Subcutaneous adipose tissue (tissue), 4 donors: ENCODE measurements around the gene VWF. TPM values are rescaled to one million over a fixed set of nuclear protein-coding genes. Genes with fewer than 3 reads are reported as not detected.

Source experiments
- CTCF ChIP-seq: fragments of 450-650 bp; IDR thresholded peaks from one replicate; pipeline ENCODE4 v1.5.1; 2016; ENCODE audit warnings: low read depth, mild to moderate bottlenecking, control low read depth, antibody characterized with exemption, moderate library complexity
- total RNA-seq, 4 donors: library from RNA; depleted of rRNA; stranded (reverse); fragments of >200 nt; gene quantifications; one replicate each; pipeline ENCODE4 v1.1.0, GENCODE V29; 2016

The VWF gene
- total RNA-seq, 4 donors from 2014 or later: 132 to 853 (median 240) TPM

GRCh38 chr12:6065131-6065862 lies 59.2 kb downstream of the VWF start:
- no peak for TF ChIP-seq CTCF

DNA sequence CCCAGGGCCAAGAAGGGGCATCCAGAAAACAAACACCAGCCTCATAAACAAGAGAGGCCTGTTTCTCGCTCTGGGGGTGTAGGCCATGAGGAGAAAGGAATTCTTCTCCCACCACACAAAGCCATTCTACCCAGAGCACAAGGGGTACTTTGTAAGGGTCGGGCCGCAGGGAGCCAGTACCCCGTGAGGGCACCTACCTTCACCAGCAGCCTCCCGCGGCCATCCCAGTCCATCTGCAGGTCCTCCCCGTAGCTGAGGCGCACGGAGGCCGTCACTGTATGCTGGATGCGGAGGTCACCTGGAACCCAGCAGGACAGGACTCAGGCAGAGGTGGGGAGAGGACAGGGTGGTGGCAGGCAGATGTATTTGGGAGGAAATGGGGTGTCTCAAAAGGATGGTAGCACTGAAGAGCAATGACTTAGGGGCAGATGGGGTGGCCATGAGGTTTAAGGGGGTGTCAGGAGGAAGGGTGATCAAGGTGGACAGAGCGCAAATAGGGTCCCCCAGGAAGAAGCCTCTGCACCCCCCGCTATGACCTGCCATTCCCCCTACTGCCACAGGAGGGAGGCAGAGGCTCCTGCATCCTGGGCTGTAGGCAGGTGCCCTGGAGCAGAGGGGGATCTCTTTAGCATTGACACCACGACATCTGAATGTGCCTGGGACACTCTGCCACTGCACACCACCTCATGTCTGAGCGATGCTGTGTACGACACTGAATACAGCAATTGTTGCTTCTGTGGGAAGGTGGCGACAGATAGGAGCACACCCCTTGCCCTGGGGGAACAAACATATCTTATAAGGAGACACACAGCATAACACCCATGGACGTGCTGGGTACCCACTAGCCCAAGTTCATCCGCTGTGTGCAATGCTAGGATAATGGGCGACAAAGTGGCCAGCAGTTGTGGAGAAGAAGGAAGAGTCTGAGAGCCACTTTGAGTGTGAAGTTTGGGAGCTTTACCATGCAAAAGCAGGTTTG lies 61.4 kb downstream of the VWF start:
- TF ChIP-seq CTCF: no peak

GRCh38 chr12:6062395-6062756 lies 62.1 kb downstream of the VWF start:
- no peak for TF ChIP-seq CTCF

- no peak for TF ChIP-seq CTCF
Observed at GRCh38 chr12:6061660-6062059, 62.8 kb downstream of the VWF start.

- no peak for TF ChIP-seq CTCF
Observed at GRCh38 chr12:6059860-6060565, 64.5 kb downstream of the VWF start.

DNA sequence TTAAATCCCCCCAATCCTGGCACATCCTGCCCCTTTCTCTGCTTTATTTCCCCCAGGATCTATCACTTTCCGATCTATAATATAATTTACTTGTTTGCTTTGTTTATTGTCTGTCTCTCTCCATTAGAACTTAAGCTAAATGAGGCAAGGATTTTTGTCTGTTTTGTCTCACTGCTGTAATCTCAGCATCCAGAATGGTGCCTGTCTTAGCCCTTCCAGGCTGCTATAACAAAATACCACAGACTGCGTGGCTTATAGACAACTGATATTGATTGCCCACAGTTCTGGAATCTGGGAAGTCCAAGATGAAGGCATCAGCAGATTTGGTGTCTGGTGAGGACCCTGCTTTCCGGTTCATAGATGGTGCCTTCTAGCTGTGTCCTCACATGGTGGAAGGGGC lies 65.2 kb downstream of the VWF start:
- TF ChIP-seq CTCF: no peak
